ENCODE measurements around the gene C1QTNF9B.

DNA sequence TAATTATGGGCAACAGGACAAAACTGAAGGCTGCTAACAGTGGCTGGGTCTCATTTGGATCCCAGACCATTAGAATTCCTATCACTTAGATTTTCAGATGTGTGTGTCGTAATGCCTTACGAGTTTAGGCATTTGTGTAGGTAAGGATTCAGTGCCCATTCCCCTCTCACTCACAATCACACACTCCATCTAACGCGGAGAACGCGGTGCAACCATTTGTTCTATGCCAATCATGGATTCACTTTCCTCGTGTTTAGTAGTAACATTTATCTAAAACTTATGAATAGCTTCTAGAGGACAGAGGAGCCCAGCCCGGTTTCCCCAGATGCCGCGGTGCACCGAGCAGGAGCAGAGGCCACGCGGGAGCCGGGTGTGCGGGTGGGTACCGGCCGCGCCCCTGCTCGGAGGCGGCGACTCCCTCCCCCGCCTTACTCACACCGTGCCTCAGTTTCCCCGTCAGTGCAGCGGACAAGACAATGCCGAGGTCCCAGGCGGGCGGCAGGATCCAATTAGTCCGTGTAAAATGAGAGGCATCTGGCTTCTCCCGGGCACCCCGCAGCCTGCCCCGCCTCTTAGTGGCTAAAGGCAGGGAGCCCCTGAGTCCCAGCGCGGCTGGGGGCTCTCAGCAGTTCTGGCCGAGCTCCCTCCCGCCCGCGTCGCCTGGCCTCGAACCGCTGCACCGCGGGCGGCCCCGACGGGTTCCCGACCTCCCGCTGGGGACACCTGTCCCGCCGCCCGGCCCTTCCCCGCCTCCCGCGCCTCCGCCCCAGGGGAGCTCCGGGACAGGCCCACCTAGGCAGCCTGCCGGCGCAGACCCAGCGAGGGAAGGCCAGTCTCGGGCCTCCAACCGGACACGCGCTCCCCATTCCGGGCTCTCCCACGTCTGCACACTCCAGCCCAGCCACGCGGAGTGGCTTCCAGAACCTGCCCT, 5.9 kb upstream of the C1QTNF9B start:
- TF ChIP-seq SIN3A (IDR thresholded peaks at IDR 0.05; ENCODE audit: borderline replicate concordance, insufficient read depth, low read length) = no peak
- TF ChIP-seq POLR2AphosphoS5 (IDR thresholded peaks at IDR 0.05; ENCODE audit: low read depth, low read length) = no peak
- TF ChIP-seq, protein P1, sequence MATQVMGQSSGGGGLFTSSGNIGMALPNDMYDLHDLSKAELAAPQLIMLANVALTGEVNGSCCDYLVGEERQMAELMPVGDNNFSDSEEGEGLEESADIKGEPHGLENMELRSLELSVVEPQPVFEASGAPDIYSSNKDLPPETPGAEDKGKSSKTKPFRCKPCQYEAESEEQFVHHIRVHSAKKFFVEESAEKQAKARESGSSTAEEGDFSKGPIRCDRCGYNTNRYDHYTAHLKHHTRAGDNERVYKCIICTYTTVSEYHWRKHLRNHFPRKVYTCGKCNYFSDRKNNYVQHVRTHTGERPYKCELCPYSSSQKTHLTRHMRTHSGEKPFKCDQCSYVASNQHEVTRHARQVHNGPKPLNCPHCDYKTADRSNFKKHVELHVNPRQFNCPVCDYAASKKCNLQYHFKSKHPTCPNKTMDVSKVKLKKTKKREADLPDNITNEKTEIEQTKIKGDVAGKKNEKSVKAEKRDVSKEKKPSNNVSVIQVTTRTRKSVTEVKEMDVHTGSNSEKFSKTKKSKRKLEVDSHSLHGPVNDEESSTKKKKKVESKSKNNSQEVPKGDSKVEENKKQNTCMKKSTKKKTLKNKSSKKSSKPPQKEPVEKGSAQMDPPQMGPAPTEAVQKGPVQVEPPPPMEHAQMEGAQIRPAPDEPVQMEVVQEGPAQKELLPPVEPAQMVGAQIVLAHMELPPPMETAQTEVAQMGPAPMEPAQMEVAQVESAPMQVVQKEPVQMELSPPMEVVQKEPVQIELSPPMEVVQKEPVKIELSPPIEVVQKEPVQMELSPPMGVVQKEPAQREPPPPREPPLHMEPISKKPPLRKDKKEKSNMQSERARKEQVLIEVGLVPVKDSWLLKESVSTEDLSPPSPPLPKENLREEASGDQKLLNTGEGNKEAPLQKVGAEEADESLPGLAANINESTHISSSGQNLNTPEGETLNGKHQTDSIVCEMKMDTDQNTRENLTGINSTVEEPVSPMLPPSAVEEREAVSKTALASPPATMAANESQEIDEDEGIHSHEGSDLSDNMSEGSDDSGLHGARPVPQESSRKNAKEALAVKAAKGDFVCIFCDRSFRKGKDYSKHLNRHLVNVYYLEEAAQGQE (IDR thresholded peaks at IDR 0.05; ENCODE audit: insufficient read depth in 1 of 2, low read depth in 2 of 2, low read length in 2 of 2) = no peak
- no peak for TF ChIP-seq TAF1 (IDR thresholded peaks at IDR 0.05; ENCODE audit: borderline replicate concordance, insufficient read depth, low read length)

All from PFSK-1 (cell line).